ENCODE measurements around the gene PRKD2.

DNA sequence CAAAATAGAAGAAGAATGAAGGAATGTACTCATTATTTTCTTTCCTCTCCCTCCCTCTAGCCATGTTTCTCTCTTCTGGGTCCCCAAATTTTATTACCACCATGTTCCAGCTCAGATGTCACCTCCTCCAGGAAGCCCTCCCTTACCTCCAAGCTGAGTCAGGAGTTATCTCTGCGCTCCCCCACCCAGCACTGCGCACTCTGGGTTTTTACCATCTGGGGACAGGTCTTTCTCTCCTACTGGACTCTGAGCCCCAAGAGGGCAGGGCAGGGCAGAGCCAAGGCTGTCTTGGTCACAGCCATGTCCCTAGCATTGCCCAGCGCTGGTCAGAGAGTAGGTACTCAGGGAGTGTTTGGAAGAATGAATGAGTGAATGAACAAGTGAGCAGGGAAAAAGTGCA is 83.8 kb downstream of the PRKD2 start:
- TF ChIP-seq RAD21 (IDR thresholded peaks at IDR 0.05; ENCODE audit: insufficient read depth, low read depth, low read length) (no peak), POLR2A (IDR thresholded peaks at IDR 0.05; ENCODE audit: low read depth, low read length) (no peak), SP1 (IDR thresholded peaks at IDR 0.05; ENCODE audit: low read depth, low read length) (no peak), RCOR1 (conservative IDR thresholded peaks at IDR 0.05; ENCODE audit: low read depth, low read length) (no peak), BCL3 (IDR thresholded peaks at IDR 0.05; ENCODE audit: borderline replicate concordance, insufficient read depth, low read depth, low read length, poor library complexity, severe bottlenecking) (no peak)
- TF ChIP-seq, protein P1, sequence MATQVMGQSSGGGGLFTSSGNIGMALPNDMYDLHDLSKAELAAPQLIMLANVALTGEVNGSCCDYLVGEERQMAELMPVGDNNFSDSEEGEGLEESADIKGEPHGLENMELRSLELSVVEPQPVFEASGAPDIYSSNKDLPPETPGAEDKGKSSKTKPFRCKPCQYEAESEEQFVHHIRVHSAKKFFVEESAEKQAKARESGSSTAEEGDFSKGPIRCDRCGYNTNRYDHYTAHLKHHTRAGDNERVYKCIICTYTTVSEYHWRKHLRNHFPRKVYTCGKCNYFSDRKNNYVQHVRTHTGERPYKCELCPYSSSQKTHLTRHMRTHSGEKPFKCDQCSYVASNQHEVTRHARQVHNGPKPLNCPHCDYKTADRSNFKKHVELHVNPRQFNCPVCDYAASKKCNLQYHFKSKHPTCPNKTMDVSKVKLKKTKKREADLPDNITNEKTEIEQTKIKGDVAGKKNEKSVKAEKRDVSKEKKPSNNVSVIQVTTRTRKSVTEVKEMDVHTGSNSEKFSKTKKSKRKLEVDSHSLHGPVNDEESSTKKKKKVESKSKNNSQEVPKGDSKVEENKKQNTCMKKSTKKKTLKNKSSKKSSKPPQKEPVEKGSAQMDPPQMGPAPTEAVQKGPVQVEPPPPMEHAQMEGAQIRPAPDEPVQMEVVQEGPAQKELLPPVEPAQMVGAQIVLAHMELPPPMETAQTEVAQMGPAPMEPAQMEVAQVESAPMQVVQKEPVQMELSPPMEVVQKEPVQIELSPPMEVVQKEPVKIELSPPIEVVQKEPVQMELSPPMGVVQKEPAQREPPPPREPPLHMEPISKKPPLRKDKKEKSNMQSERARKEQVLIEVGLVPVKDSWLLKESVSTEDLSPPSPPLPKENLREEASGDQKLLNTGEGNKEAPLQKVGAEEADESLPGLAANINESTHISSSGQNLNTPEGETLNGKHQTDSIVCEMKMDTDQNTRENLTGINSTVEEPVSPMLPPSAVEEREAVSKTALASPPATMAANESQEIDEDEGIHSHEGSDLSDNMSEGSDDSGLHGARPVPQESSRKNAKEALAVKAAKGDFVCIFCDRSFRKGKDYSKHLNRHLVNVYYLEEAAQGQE (IDR thresholded peaks at IDR 0.05; ENCODE audit: low read depth, low read length) = no peak
- TF ChIP-seq, protein P2, sequence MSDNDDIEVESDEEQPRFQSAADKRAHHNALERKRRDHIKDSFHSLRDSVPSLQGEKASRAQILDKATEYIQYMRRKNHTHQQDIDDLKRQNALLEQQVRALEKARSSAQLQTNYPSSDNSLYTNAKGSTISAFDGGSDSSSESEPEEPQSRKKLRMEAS (IDR thresholded peaks at IDR 0.05; ENCODE audit: low read depth, low read length) = no peak

Measured in GM12878 (cell line).